ENCODE results near the gene WSCD2.

GRCh38 chr12:108180255-108181094 lies 51.4 kb downstream of the WSCD2 start:
- no peak for TF ChIP-seq CTCF (IDR thresholded peaks at IDR 0.05; ENCODE audit: poor library complexity, severe bottlenecking)
- TF ChIP-seq EP300 (conservative IDR thresholded peaks at IDR 0.05; ENCODE audit: poor library complexity, severe bottlenecking): no peak
- no peak for TF ChIP-seq SMC3 (conservative IDR thresholded peaks at IDR 0.05; ENCODE audit: poor library complexity)
- no peak for TF ChIP-seq EZH2 (IDR thresholded peaks at IDR 0.05; ENCODE audit: borderline replicate concordance, insufficient read depth, low read length, poor library complexity, severe bottlenecking)
- TF ChIP-seq POLR2AphosphoS5 (IDR thresholded peaks at IDR 0.05): no peak

Data from neural cell (in vitro differentiated cells).